Caco-2 (cell line): ENCODE data around the gene DSTN. TPM values are rescaled to one million over a fixed set of nuclear protein-coding genes. Genes with fewer than 3 reads are reported as not detected.
A peak's percentile ranks its signal among the peaks of the same experiment; 100 is the strongest.

ENCODE experiments used
- BruUV-seq: library from RNA; stranded (reverse); fragments of 400-500 nt; replicated peaks from 2 replicates; lab custom pipeline; 2021; lab: Mats Ljungman, UMichigan
- CTCF ChIA-PET: fragments of 300-600 bp; sonication (Branson Sonifier 250); formaldehyde crosslinking; loops from one replicate; lab custom pipeline; 2022; ENCODE audit warnings: antibody characterized with exemption; lab: Charles Lee
- POLR2A ChIA-PET: fragments of 300-600 bp; sonication (Branson Sonifier 250); formaldehyde crosslinking; loops from one replicate; lab custom pipeline; 2022; ENCODE audit warnings: antibody characterized with exemption; lab: Charles Lee
- DNase-seq, 2 experiments: peaks; one replicate each; pipeline versions ENCODE4 v3.0.0 to v3.0.0-alpha.2; 2020 to 2022
- H3K27me3 ChIP-seq: replicated peaks from 2 replicates; pipeline ENCODE4 v1.6.0; 2011; ENCODE audit warnings: low read length; ENCODE audit not compliant: control insufficient read depth, insufficient read depth
- H3K36me3 ChIP-seq: 2 replicates; pipeline ENCODE4 v1.5.1; 2011; ENCODE audit warnings: low read length; ENCODE audit not compliant: control insufficient read depth, insufficient read depth
- H3K4me1 ChIP-seq: fragments of 250-450 bp; sonication (Bioruptor Pico); 2 replicates; pipeline ENCODE4 v1.5.1; 2020; ENCODE audit warnings: mild to moderate bottlenecking
- H3K4me3 ChIP-seq: 2 replicates; pipeline ENCODE4 v1.5.1; 2011; ENCODE audit warnings: low read depth, mild to moderate bottlenecking, control low read depth, low read length
- H3K9me3 ChIP-seq: fragments of 250-450 bp; sonication (Bioruptor Pico); 2 replicates; pipeline ENCODE4 v1.5.1; 2020; ENCODE audit warnings: mild to moderate bottlenecking, moderate library complexity
- H3K27ac Mint-ChIP-seq: one replicate; pipeline ENCODE4 v1.8.0; 2022; ENCODE audit warnings: mixed read lengths; ENCODE audit not compliant: unreplicated experiment
- H3K27me3 Mint-ChIP-seq: one replicate; pipeline ENCODE4 v1.8.0; 2022; ENCODE audit warnings: mixed read lengths; ENCODE audit not compliant: insufficient read depth, unreplicated experiment
- H3K36me3 Mint-ChIP-seq: one replicate; pipeline ENCODE4 v1.8.0; 2022; ENCODE audit warnings: mild to moderate bottlenecking, mixed read lengths; ENCODE audit not compliant: insufficient read depth, unreplicated experiment
- H3K4me1 Mint-ChIP-seq: one replicate; pipeline ENCODE4 v1.8.0; 2022; ENCODE audit warnings: low read depth, mixed read lengths; ENCODE audit not compliant: unreplicated experiment
- H3K4me3 Mint-ChIP-seq: one replicate; pipeline ENCODE4 v1.8.0; 2022; ENCODE audit warnings: mild to moderate bottlenecking, moderate library complexity, mixed read lengths; ENCODE audit not compliant: unreplicated experiment
- H3K9me3 Mint-ChIP-seq: one replicate; pipeline ENCODE4 v1.8.0; 2022; ENCODE audit warnings: mixed read lengths; ENCODE audit not compliant: unreplicated experiment
- CTCF ChIP-seq, 2 experiments: fragments of 200-600 bp in 1 of 2; IDR thresholded peaks; 1 replicate in 1 of 2; 2 replicates in 1 of 2; pipeline versions ENCODE4 v1.5.1 to v1.8.0; 2011 to 2022; ENCODE audit warnings: antibody characterized with exemption in 1 of 2, control low read depth in 1 of 2, inconsistent platforms in 1 of 2, low read depth in 1 of 2, low read length in 1 of 2, mild to moderate bottlenecking in 1 of 2, moderate library complexity in 1 of 2; ENCODE audit not compliant: insufficient read depth in 1 of 2, severe bottlenecking in 1 of 2, unreplicated experiment in 1 of 2
- intact Hi-C: fragments of 100-400 bp; cut with micrococcal nuclease; formaldehyde crosslinking; loops from one replicate; pipeline ENCODE4 v1.10.0; 2022; ENCODE audit not compliant: unreplicated experiment
- total RNA-seq: library from RNA; stranded (reverse); gene quantifications from 2 replicates; pipeline ENCODE4 v1.2.3, GENCODE V29; 2022

The DSTN gene
- total RNA-seq, 1 experiment from 2014 or later, result 318 TPM

DNA sequence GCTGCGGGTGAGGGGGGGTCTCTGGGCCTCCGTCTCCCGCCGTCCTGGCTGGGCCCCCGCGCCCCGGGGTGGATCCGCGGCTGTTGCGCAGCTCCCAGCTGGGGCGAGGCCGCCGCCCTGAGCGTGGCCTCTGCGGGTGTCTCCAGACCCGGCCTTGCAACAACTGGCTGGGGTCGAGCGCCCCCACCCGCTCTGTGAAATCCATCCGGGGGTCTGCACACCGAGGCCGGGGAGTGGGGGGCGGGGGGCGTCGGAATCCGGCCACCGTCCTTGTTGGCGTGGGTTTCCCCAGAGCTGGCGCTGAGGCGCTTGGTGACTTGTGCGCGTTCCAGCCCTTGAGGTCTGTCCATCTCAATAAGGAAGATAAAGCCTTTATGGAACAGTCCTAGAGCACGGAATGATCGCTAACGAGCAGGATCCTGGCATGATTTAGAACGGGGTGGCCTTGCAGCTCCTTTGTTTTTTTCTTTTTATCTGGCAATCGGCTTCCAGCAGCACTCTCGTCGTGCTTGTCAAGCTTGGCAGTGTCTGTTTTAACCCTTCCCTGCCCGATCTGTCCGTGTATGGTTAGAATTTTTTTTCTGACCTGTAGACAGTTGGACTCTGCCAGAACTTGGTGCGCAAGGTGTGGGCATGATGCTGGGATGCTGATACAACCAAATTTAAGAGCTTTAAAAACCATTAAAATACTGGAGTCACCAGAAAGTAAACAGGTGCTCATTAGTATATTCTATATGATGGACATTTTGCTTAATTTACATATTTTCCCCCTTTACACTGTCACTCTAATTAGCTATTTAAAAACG lies 675 bp downstream of the DSTN start:
- BruUV-seq, result TSS peak; percentile 28
- TF ChIP-seq CTCF (IDR thresholded peaks at IDR 0.05; ENCODE audit: insufficient read depth in 1 of 2, low read depth in 1 of 2, low read length in 1 of 2, severe bottlenecking in 1 of 2, unreplicated experiment in 1 of 2), result no peak

DNA sequence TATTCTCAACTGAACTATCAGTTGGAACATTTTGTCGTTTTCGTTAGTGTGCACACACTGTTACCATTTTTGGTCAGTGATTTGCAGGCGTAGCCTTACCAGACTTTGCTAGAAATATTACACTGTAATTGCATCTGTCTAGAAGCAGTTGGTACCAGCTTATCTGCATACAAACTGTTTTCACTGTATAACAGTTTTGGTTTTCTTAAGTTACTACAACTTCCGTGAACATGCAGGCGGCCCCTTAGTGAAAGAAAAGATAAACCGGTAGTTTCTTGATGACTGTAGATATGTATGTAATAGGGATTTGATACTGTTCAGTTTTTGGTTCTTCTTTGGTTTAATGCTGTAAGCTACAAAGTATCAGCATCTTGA lies 1.3 kb downstream of the DSTN start:
- peaks cover 23% of the 10 kb centered on the region for H3K4me1 ChIP-seq
- DNase-seq, result no peak
- no peaks in the 10 kb centered on the region for H3K9me3 ChIP-seq
- no peaks in the 10 kb centered on the region for H3K27me3 Mint-ChIP-seq
- BruUV-seq, result no TSS peak
- POLR2A ChIA-PET, result interaction anchor here (0.5 to 2.2 kb wide), 5 partner anchors 9 to 896 kb away, joined by 3 to 30 read pairs (median 10); partner anchors contain the start of genes DZANK1 and RRBP1
- H3K27ac Mint-ChIP-seq, result peak overlapping the region; percentile 87
- CTCF ChIA-PET, result interaction anchor here (0.9 kb wide), 1 partner anchor 34 kb away, joined by 3 read pairs; no protein-coding TSS in a partner anchor
- H3K4me1 Mint-ChIP-seq, result peaks cover 32% of the 10 kb centered on the region
- no peak for TF ChIP-seq CTCF (IDR thresholded peaks at IDR 0.05; ENCODE audit: insufficient read depth in 1 of 2, low read depth in 1 of 2, low read length in 1 of 2, severe bottlenecking in 1 of 2, unreplicated experiment in 1 of 2)
- H3K36me3 Mint-ChIP-seq, result peaks cover 44% of the 10 kb centered on the region
- no peaks in the 10 kb centered on the region; the same call in 1 of the 2 replicates for H3K36me3 ChIP-seq
- H3K4me3 ChIP-seq, result peak overlapping the region; percentile 98
- intact Hi-C loops, result no loop called here
- no peaks in the 10 kb centered on the region for H3K27me3 ChIP-seq
- no peaks in the 10 kb centered on the region for H3K9me3 Mint-ChIP-seq
- peak overlapping the region; percentile 73 for H3K4me3 Mint-ChIP-seq

More for the DNA sequence above, 675 bp downstream of the DSTN start:
- no peaks in the 10 kb centered on the region for H3K9me3 ChIP-seq
- Mint-ChIP-seq H3K27ac (peak overlapping the region; percentile 87), H3K4me1 (peaks cover 32% of the 10 kb centered on the region), H3K36me3 (peaks cover 43% of the 10 kb centered on the region), H3K9me3 (no peaks in the 10 kb centered on the region), H3K27me3 (no peaks in the 10 kb centered on the region), H3K4me3 (peak overlapping the region; percentile 73)
- H3K36me3 ChIP-seq, result no peaks in the 10 kb centered on the region; the same call in 1 of the 2 replicates
- ChIA-PET POLR2A (interaction anchor here (0.5 to 2.2 kb wide), 25 partner anchors 10 to 896 kb away, joined by 3 to 30 read pairs (median 5); partner anchors contain the start of genes BFSP1, DZANK1 and RRBP1), CTCF (interaction anchor here (0.5 to 1.5 kb wide), 17 partner anchors 16 to 567 kb away, joined by 3 to 13 read pairs (median 4); partner anchors contain the start of genes KAT14 and PET117)
- peak; percentile 62 to 72 for DNase-seq
- H3K4me1 ChIP-seq, result peaks cover 23% of the 10 kb centered on the region
- intact Hi-C loops, result no loop called here
- no peaks in the 10 kb centered on the region for H3K27me3 ChIP-seq
- H3K4me3 ChIP-seq, result peak overlapping the region; percentile 98

GRCh38 chr20:17572034-17572638 lies 2.3 kb downstream of the DSTN start:
- Mint-ChIP-seq H3K27me3 (no peaks in the 10 kb centered on the region), H3K36me3 (peaks cover 44% of the 10 kb centered on the region), H3K4me3 (peak overlapping the region; percentile 73), H3K27ac (peak overlapping the region; percentile 2), H3K9me3 (no peaks in the 10 kb centered on the region), H3K4me1 (peaks cover 32% of the 10 kb centered on the region)
- Histone ChIP-seq H3K4me3 (no peak overlapping the region), H3K36me3 (no peaks in the 10 kb centered on the region; the same call in 1 of the 2 replicates), H3K9me3 (no peaks in the 10 kb centered on the region), H3K4me1 (peaks cover 26% of the 10 kb centered on the region), H3K27me3 (no peaks in the 10 kb centered on the region)
- no TSS peak for BruUV-seq
- TF ChIP-seq CTCF (IDR thresholded peaks at IDR 0.05; ENCODE audit: insufficient read depth in 1 of 2, low read depth in 1 of 2, low read length in 1 of 2, severe bottlenecking in 1 of 2, unreplicated experiment in 1 of 2), result no peak
- no peak for DNase-seq
- POLR2A ChIA-PET, result interaction anchor here (0.8 to 1.6 kb wide), 2 partner anchors 15 to 39 kb away, joined by 3 to 6 read pairs; no protein-coding TSS in a partner anchor
- CTCF ChIA-PET, result interaction anchor here (0.6 kb wide), 1 partner anchor 9 kb away, joined by 3 read pairs; no protein-coding TSS in a partner anchor
- intact Hi-C loops, result no loop called here
